NCI-H187 (cell line): ENCODE results near the gene TRIM43.
"Not testable (repeated sequence)": the region's sequence is repeated elsewhere in the genome, so short reads cannot be mapped to it uniquely, and the experiment has no call there.

Experiments used
- DNase-seq, 2 experiments: peaks; one replicate each; lab custom pipeline; 2025; lab: John Stamatoyannopoulos, UW

Gene TRIM43

DNA sequence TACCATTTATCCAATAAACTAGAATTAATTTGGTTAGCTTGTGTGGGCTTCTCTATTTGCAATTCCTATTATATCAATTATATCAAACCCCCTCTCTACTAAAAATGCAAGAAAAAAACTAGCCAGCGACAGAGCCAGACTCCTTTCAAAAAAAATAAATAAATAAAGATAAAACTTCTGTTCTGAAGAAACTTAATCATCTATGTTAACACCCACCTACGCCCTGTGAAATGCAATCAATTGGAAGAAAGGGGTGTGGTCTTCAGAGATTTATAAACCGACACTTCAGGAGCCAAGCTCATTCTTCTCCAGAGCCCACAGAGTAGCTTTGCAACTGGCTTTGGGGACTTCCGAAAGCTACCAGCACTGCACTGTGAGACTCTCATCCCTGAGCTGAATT is at the start of gene TRIM43:
TSS of gene TRIM43 (plus strand) at position 301 of the 400 bp plus-strand sequence. CDS start 2,023 bp downstream, outside the sequence.
- DNase-seq: not testable (repeated sequence)

DNA sequence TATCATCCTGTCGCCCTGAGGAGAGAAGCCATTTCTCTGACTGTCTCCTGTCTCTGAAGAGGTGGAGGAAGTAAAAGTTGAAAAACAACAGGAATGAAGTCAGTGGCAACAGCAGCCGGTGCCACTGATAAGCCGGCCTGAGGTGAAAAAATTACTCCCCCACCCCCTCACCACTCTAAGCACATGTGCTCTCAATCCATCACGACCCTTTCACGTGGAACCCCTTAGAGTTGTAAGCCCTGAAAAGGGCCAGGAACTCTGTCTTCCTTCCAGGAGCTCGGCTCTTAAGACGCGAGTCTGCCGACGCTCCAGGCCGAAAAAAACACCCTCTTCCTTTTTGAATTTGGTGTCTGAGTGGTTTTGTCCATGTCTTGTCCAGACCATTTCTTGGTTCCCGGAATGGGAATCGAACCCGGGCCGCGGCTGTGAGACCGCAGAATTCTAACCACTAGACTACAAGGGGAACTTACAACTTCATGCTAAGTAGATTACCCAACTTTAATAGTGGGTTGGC is 40.7 kb upstream of the TRIM43 start:
- DNase-seq: no peak

DNA sequence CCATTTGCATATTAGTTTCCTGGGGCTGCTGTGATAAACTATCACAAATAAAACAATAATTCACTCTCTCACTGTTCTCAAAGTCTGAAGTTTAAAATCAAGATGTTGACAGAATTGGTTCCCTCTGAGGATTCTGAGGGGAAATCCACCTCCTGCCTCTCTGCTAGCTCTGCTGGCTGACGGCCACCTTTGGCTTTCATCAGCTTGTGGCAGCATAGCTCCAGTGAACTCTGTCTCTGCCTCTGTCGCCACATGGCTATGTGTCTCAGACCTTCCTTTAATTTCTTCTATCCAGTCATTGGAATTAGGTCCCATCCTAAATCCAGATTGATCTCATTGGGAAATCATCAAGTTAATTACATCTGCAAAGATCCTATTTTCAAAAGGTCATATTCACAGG is 38.9 kb upstream of the TRIM43 start:
- no peak for DNase-seq

DNA sequence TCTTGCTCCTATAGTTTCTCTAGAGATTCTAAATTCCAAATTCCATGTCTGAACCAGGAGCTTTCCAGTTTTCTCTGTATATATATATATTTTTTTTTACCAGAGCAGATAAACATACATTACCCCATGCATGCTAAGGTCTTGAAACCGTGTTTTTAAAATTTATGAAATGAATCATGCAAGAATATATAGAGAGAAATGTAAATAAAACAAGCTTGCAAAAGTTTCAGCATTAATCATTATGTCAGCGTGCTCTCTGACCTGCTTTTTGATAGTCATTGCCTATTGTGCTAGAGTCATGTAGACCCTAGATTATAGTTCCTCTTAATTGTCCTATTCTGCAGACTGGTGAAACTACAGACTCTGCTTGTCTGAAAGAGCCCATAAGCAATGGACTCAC is 22.6 kb upstream of the TRIM43 start:
- no peak for DNase-seq

DNA sequence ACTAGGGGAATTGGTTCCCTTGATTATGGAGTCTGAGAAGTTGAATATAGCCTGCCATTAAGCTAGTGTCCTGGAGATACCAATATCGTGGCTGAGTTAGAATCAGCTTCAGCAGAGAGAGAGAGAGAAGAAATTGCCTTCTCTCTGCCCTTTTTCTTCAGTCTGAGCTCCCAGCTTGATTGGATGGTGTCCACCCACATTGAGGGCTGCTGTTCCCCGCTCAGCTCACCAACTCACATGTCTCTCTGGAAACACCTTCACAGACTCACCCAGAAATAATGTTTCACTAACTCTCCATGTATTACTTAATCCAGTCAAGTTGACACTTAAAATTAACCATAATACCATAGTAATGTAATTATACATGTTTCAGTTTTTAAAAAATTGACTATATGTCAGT is 17.9 kb upstream of the TRIM43 start:
- no peak for DNase-seq

DNA sequence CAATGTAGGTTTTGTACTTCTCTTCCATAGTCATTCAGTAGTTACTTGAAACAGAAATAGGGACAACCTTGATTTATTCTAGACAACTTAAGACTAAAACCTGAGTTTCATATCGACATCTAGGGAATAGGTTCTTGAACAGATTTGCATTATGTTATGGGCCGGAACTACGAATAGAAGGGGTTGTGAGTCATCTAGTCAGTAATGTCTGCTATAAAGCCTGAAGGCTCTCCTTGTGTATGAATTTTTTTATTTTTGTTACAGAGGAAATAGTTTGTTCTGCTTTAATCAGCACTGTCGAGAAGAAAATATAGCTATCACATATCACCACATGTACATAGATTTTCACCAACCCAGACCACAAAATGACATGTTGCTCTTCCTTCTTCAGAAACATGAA is 17.3 kb upstream of the TRIM43 start:
- no peak for DNase-seq

DNA sequence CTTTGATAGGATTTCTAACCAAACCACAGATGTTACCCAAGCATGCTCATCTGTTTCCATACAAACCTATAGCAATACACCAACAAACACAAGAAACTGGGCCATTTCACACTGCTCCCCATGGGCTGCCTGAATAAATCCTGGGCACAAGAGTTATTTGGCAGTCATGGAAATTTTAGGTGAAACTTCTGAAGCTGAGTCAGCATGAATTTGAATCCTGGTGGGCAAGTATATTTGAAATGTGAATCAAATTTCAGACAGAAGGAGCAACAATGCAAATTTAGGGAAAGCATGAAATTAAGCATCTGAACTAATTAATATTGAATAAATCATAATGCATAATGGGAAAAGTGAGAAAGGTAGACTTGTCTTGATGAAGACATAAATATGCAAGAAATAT is 15.9 kb upstream of the TRIM43 start:
- DNase-seq: no peak

DNA sequence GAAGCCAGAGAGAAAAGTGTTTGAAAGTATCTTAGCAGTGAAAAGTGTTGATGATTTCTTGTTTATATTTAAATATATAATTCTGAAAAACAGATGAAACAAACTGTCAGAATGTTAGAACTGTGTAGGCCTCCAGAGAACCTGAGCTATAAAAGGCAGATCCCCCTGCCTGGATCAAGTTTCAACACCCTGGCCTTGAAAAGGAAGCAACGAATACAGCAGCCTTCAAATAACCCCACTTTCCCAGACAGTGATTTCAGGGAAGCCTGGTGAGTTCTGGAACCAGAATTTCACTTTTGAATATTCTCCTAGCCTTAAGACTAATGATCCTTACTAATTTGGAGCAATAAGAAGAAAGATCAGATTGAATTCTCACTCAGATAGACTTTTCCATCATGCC is 13.3 kb upstream of the TRIM43 start:
- DNase-seq: no peak

DNA sequence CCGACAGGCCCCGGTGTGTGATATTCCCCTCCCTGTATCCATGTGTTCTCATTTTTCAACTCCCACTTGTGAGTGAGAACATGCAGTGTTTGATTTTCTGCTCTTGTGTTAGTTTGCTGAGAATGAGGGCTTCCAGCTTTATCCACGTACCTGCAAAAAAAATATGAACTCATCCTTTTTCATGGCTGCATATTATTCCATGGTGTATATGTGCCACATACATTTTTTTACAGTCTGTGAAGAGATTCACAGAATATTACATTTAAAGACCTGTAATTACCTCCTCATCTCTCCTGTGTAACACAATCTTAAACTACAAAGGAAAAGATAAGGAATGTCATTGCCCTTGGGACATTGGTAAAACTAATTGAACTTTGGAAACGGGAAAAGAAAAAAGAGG is 8.3 kb upstream of the TRIM43 start:
- not testable (repeated sequence) for DNase-seq

DNA sequence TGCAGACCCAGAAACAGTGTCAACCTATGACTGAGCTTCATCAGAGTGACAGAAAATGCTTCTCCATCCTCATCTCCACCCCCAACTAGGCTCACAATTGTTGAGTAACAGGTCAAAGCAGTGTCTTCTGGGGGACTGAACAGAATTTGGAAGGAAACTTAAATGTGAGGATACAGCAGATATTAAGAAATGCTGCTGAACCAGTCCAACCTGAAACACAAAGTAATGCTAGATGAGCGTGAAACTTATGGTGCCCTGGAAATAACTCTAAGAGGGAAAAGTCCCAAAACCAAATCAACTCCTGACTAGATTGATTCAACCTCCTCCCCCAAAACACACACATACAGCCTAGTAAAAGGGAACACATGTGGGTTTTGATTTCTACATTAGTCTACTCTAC is 7.5 kb upstream of the TRIM43 start:
- not testable (repeated sequence) for DNase-seq

DNA sequence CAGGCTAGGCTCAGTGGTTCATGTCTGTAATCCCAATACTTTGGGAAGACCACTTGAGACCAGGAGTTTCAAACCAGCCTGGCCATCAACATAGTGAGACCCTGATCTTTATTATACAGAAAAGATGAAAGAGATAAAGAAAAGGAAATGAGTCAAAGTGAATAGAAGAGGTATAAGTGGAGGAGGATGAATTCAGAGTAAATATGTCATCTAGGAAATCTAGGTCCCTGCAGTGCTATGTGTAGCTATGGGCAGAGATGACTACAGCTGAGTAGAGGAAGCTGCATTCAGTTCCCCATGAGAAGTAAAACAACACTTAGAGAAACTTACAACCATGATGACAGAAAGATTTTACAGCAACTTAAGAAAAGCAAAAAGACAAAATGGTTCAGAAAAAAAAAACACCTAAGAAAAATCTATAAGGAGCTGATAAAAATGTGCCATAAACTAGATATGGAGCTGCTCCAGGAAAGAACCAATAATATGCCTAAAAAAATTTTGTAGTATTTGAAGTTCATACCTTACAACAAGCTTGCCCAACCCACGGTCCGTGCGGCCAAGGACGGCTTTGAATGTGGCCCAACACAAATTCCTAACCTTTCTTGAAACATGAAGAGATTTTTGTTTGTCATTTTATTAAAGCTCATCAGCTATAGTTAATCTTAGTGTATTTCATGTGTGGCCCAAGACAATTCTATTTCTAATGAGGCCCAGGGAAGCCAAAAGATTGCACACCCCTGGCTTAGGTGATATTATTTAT is 1.8 kb upstream of the TRIM43 start:
- not testable (repeated sequence) for DNase-seq

DNA sequence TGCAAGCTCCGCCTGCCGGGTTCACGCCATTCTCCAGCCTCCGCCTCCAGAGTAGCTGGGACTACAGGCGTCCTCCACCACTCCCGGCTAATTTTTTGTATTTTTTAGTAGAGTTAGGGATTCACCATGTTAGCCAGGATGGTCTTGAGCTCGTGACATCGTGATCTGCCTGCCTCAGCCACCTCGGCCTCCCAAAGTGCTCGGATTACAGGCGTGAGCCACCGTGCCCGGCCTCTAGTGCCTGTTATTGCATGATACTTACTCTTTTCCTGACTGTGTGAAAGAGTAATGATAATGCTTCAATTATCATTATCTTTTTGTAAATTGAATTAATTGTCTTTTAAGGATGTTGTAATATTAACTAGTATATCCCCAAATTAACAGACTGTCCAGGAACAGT is 1.2 kb downstream of the TRIM43 start:
- DNase-seq: not testable (repeated sequence)

DNA sequence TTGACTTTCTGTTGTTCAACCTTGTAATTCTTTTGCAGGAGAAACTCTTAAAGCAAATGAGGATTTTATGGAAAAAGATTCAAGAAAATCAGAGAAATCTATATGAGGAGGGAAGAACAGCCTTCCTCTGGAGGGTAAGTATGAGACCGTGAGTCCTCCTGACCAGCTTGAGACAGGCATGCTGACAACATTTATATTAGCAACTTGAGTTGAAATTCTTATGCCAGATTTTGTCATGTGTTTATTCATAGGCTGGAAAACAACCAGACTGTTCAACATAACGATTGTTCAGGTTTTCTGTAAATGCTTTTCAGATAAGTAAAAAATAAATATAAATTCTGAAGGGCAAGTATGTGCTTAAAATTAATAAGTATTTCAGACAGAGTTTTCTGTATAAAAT is 3.2 kb downstream of the TRIM43 start:
- not testable (repeated sequence) for DNase-seq

DNA sequence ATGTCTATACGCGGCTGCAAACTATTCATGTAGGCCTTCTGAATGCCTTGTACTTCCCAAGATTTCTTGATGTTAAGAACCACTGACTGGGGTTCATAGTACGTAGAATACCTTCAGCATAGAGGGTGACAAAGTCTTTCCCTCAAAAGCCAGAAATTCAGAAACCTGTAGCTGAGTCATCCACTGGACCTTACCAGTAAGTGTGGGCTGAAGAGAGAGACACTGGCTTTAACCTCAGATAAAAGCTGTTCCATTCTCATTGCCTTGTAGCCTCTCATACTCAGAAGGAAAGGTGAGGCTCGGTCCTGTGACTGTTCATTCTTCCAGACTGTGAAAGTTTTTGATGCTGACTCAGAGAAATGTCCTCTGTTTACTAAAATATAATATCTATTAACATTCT is 9.5 kb downstream of the TRIM43 start:
- not testable (repeated sequence) for DNase-seq

DNA sequence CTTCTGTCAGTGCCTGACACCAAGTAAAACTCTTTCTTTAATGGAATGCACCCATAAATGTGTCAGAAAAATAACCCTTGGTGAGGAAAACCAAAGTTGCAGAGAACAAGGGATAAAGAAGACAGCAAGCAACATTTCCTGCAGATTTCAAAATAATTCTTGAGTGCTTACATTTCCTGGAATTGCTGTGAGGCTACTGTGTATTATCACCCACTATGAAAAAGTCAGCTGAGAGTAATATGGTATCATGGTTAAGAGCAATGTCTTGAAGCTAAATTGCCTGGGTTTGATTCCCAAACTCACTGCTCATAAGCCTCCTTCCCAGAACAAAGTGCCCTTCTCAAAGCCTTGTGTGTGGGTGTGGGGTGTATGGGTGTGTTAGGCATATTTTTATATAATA is 10.3 kb downstream of the TRIM43 start:
- not testable (repeated sequence) for DNase-seq

DNA sequence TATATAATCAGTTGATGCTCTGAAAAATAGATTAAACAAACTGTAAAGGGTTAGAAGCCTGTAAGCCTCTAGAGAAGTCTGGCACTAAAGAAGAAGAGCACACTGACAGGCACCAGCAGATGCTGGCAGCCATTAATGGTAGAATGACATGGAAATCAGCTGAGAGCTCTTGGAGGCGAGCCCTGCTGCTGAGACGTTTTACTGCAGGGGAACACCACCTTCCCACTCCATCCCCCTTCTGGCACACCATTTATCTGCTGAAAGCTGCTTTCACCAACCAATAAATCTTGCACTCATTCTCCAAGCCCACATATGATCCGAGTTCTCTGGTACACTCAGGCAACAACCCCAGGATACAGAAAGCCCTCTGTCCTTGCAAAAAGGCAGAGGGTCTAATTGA is 16.6 kb downstream of the TRIM43 start:
- not testable (repeated sequence) for DNase-seq

DNA sequence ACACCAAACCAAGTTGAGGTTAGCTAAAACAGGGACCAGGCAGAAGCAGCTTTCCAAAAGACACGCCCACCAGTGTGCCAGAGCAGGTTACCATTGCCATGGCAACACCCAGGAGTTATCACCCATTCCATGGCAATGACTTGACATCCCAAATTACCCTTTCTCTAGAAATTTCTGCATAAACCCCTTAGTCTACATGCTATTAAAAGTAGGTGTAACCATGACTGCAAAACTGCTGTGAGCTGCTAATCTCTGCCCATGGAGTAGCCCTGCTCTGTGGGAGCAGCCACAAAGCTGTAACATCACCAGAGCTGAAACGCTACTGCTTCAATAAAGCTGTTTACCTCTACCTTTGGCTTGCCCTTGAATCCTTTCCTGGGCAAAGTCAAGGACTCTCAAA is 18.0 kb downstream of the TRIM43 start:
- DNase-seq: not testable (repeated sequence)

DNA sequence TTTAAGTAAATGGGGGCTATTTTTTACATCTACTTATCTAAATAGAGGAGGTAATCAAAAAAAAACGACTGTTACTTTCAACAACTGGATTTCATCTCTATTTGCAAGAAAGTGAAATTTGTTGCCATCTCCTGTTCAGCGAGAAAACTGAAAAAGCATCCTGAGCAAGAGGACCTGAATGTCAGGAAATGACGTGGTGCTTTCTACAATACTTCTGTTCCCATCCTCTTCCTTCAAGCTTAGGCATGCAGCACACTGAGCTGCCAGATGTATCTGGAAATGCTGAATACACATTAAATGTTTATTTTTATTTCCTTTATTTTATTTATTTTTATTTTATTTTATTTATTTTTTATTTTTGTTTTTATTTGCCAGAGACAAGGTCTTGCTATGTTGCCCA is 21.2 kb downstream of the TRIM43 start:
- not testable (repeated sequence) for DNase-seq

DNA sequence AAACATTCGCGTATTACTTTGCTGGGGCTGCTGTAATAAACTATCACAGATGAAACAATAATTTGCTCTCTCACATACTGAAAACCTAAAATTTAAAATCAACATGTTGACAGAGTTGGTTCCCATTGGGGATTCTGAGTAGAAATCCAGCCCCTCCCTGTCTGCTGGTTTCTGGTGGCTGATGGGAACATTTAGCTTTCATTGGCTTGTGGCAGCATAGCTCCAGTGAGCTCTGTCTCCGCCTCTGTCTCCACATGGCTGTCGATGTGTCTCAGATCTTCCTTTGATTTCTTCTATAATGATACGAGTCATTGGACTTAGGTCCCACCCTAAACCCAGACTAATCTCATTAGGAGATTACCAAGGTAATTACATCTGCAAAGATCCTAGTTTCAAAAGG is 30.9 kb downstream of the TRIM43 start:
- not testable (repeated sequence) for DNase-seq

DNA sequence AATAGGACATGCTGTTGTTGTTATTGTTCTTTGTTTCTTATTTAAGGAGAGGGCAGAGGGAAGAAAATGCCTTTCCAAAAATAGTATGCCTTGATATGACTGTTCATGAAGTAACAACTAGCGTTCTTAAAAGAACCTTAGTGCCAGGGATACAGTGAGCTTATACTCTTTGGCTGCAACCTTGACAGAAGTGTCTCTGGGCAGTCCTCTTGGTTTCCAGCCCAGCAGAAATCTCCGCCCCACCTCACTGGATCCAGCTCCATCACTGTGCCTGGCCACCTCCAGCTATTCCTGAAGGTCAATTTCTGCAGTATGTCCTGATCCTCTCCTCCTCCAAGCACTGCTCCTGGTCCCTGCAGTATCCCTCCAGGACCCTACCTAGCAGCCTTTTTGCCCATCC is 39.2 kb downstream of the TRIM43 start:
- not testable (repeated sequence) for DNase-seq

DNA sequence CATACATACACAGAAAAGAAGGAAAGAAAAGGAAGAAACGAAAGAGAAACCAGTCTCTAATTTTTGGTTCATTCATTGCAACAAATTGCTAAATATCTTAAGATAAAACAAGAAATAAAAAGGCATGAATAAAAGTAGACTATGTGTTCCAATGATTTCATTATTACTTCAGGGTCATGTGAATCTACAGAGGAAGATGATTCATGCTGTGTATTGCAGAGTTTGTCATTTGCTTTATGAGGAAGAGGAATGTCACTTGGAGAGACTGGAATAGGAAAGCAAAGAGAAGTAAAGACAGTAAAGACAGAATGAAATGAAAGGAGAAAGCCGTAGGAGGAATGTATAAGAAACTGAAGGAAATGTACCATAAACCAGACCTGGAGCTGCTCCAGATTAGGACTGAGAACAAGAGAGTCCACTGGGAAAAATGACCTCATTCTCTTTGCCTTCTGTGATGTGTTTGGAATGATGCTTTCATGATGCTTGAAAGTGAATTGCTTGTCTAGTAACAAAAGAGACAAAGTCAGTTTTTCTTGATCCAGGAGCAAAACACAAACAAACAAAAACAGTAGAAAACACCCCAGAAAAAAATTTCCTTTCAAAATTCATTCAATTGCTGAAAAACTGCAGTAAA is 41.9 kb downstream of the TRIM43 start:
- not testable (repeated sequence) for DNase-seq

DNA sequence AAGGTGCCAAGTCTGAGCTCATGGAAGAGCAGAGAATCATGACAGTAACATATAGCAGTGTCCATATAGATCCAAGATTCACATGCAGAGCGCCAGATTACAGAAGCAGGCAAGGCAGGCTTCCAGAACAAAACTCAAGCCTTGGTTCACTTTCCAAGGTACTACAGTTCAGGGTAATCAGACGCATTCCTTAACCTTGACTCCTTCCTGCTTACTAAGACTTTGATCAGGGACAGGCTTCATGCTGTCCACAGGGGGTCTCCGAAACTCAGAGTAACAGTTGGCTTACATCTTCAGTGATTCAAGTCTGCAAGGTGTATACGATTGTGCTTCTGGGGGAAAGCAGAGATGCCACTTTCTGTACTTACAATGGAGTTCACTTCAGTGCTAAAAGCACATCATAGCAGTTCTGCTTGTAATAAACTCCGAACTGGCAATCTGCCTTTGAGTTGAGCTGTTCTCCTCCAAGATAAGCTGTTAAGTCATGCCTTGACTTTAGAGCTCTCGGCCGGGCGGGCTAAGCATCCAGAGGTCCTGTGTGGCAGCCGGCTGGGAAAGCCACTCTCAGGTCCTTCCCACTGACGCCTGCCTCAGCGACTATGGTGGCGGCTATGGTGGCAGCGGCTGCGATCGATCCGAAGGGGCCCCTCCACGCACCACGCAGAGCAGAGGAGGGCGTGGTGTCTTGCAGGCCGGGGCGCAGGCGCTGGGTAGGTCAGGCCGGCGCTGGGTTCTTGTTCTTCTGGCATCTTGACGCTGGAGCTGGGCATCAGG is 48.9 kb downstream of the TRIM43 start:
- DNase-seq: not testable (repeated sequence)

DNA sequence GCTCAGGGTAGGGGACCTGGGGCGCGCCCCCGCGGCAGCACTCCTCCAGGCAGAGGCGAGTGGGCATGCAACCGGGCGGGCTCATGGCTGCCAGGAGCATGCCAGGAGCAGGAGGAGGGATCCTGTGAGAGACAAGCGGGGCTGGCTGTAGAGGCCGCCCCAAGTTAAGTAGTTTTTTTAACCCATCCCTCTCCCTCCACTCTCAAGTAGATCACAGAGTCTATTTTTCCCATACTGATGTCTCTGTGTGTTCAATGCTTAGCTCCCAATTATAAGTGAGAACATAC is 49.4 kb downstream of the TRIM43 start:
- DNase-seq: not testable (repeated sequence)
